HCT116 (cell line): ENCODE results near the gene OR6N2. TPM values are rescaled to one million over a fixed set of nuclear protein-coding genes. Genes with fewer than 3 reads are reported as not detected.

Experiments
- ATAC-seq: fragments of 200-7000 bp; cut with Tn5 transposase; 2 replicates; pipeline ENCODE4 v1.9.1; 2020; ENCODE audit warnings: mild to moderate bottlenecking, moderate library complexity
- BruUV-seq: library from RNA; stranded (reverse); fragments of 400-500 nt; replicated peaks from 2 replicates; lab custom pipeline; 2021; lab: Mats Ljungman, UMichigan
- CTCF ChIA-PET: fragments of 300-600 bp; sonication (Branson Sonifier 250); formaldehyde crosslinking; loops from one replicate; lab custom pipeline; 2021; ENCODE audit warnings: antibody characterized with exemption; lab: Charles Lee
- POLR2A ChIA-PET: fragments of 300-600, 350-600 bp; sonication (Branson Sonifier 250); formaldehyde crosslinking; loops from one replicate; lab custom pipeline; 2021; ENCODE audit warnings: antibody characterized with exemption; lab: Charles Lee
- RAD21 ChIA-PET, 2 experiments: fragments of 300-600 bp; sonication (Branson Sonifier 250); formaldehyde crosslinking; loops; one replicate each; lab custom pipeline; 2023; ENCODE audit warnings: low total read pairs in 2 of 2; ENCODE audit not compliant: uncharacterized antibody in 2 of 2, unreplicated experiment in 2 of 2, low non-redundant PET in 1 of 2; lab: Charles Lee
- DNase-seq: peaks from one replicate; pipeline ENCODE4 v3.0.0-alpha.2; 2010; ENCODE audit warnings: low read depth, low spot score
- H2AFZ ChIP-seq: fragments of 200-600 bp; shearing (Covaris generic), sonication (generic); 2 replicates; pipeline ENCODE4 v1.6.1; 2017; ENCODE audit warnings: low read depth, mixed run types, mixed read lengths, antibody characterized with exemption, low read length; ENCODE audit not compliant: poor library complexity, severe bottlenecking
- H3K27ac ChIP-seq: 2 replicates; pipeline ENCODE4 v1.5.1; 2012; ENCODE audit warnings: low read depth, low read length
- H3K27me3 ChIP-seq: fragments of 200-600 bp; sonication (generic); 2 replicates; pipeline ENCODE4 v1.6.1; 2016; ENCODE audit warnings: mixed run types, low read length, mixed read lengths; ENCODE audit not compliant: insufficient read depth
- H3K36me3 ChIP-seq, 2 experiments: fragments of 200-500 bp in 1 of 2; fragments of 200-600 bp in 1 of 2; sonication (Bioruptor generic) in 1 of 2; sonication (generic) in 1 of 2; 2 replicates each; pipeline versions ENCODE4 v1.5.1 to v1.6.1; 2014 to 2016; ENCODE audit warnings: low read length in 2 of 2, inconsistent platforms in 1 of 2, mixed read lengths in 1 of 2, mixed run types in 1 of 2; ENCODE audit not compliant: insufficient read depth in 2 of 2, control insufficient read depth in 1 of 2
- H3K4me1 ChIP-seq, 2 experiments: fragments of 200-600 bp in 1 of 2; sonication (generic) in 1 of 2; 2 replicates each; pipeline versions ENCODE4 v1.5.1 to v1.6.1; 2012 to 2017; ENCODE audit warnings: low read length in 2 of 2, inconsistent platforms in 1 of 2, mild to moderate bottlenecking in 1 of 2, mixed read lengths in 1 of 2, mixed run types in 1 of 2, moderate library complexity in 1 of 2; ENCODE audit not compliant: insufficient read depth in 2 of 2, control insufficient read depth in 1 of 2
- H3K4me2 ChIP-seq: fragments of 200-600 bp; sonication (generic); 2 replicates; pipeline ENCODE4 v1.6.1; 2017; ENCODE audit warnings: mixed run types, low read length, mixed read lengths
- H3K4me3 ChIP-seq, 2 experiments: fragments of 200-600 bp in 1 of 2; sonication (generic) in 1 of 2; replicated peaks in 1 of 2; 2 replicates each; pipeline ENCODE4 v1.5.1; 2011 to 2016; ENCODE audit warnings: low read length in 2 of 2, control low read depth in 1 of 2, low read depth in 1 of 2, mild to moderate bottlenecking in 1 of 2, mixed read lengths in 1 of 2, mixed run types in 1 of 2
- H3K79me2 ChIP-seq: fragments of 200-600 bp; sonication (generic); 2 replicates; pipeline ENCODE4 v1.6.1; 2017; ENCODE audit warnings: mild to moderate bottlenecking, mixed run types, low read length, moderate library complexity, mixed read lengths; ENCODE audit not compliant: insufficient read depth
- H3K9ac ChIP-seq: fragments of 200-600 bp; sonication (generic); 2 replicates; pipeline ENCODE4 v1.6.1; 2016; ENCODE audit warnings: low read length, mixed read lengths
- H3K9me2 ChIP-seq: fragments of 200-600 bp; sonication (generic), shearing (Covaris generic); 2 replicates; pipeline ENCODE4 v1.6.1; 2017; ENCODE audit warnings: mixed run types, mild to moderate bottlenecking, moderate library complexity; ENCODE audit not compliant: insufficient read depth
- H3K9me3 ChIP-seq, 2 experiments: fragments of 200-500 bp in 1 of 2; fragments of 200-600 bp in 1 of 2; sonication (Bioruptor generic) in 1 of 2; sonication (generic) in 1 of 2; 2 replicates each; pipeline ENCODE4 v1.6.1; 2014 to 2017; ENCODE audit warnings: low read length in 2 of 2, mixed read lengths in 2 of 2, inconsistent platforms in 1 of 2, low read depth in 1 of 2, mild to moderate bottlenecking in 1 of 2, mixed run types in 1 of 2, moderate library complexity in 1 of 2; ENCODE audit not compliant: control insufficient read depth in 1 of 2, insufficient read depth in 1 of 2
- H4K20me1 ChIP-seq: fragments of 200-600 bp; sonication (generic), shearing (Covaris generic); 2 replicates; pipeline ENCODE4 v1.6.1; 2017; ENCODE audit warnings: mixed run types, mild to moderate bottlenecking, moderate library complexity; ENCODE audit not compliant: insufficient read depth
- CBX3 ChIP-seq: IDR thresholded peaks from 2 replicates; pipeline ENCODE4 v1.6.1; 2012; ENCODE audit warnings: low read depth
- EGR1 ChIP-seq: IDR thresholded peaks from 2 replicates; pipeline ENCODE4 v1.6.1; 2012; ENCODE audit warnings: low read depth
- ELF1 ChIP-seq: IDR thresholded peaks from 2 replicates; pipeline ENCODE4 v1.6.1; 2012; ENCODE audit warnings: low read depth, borderline replicate concordance
- EZH2 ChIP-seq: fragments of 200-600 bp; sonication (generic); IDR thresholded peaks from 2 replicates; pipeline ENCODE4 v1.6.1; 2017; ENCODE audit warnings: antibody characterized with exemption, mixed run types
- EZH2phosphoT487 ChIP-seq: fragments of 200-600 bp; IDR thresholded peaks from 2 replicates; pipeline ENCODE4 v1.6.1; 2018; ENCODE audit warnings: antibody characterized with exemption, borderline replicate concordance
- FOSL1 ChIP-seq: IDR thresholded peaks from 2 replicates; pipeline ENCODE4 v1.6.1; 2012; ENCODE audit warnings: low read depth
- MAX ChIP-seq: IDR thresholded peaks from 2 replicates; pipeline ENCODE4 v1.6.1; 2012
- POLR2A ChIP-seq: IDR thresholded peaks from 2 replicates; pipeline ENCODE4 v1.7.0; 2011; ENCODE audit warnings: borderline replicate concordance; ENCODE audit not compliant: insufficient read depth, insufficient read length; ENCODE audit errors: extremely low read depth
- POLR2AphosphoS5 ChIP-seq: IDR thresholded peaks from 2 replicates; pipeline ENCODE4 v1.6.1; 2011; ENCODE audit warnings: mild to moderate bottlenecking, low read depth, low read length, moderate library complexity
- RAD21 ChIP-seq: IDR thresholded peaks from 2 replicates; pipeline ENCODE4 v1.6.1; 2012; ENCODE audit warnings: low read depth, mild to moderate bottlenecking
- SP1 ChIP-seq: IDR thresholded peaks from 2 replicates; pipeline ENCODE4 v1.6.1; 2012; ENCODE audit warnings: low read depth
- SRF ChIP-seq: IDR thresholded peaks from 2 replicates; pipeline ENCODE4 v1.6.1; 2012; ENCODE audit warnings: low read depth
- TCF7L2 ChIP-seq: IDR thresholded peaks from 2 replicates; pipeline ENCODE4 v1.7.0; 2011; ENCODE audit warnings: borderline replicate concordance, inconsistent platforms; ENCODE audit not compliant: insufficient read depth, insufficient read length; ENCODE audit errors: extremely low read depth
- YY1 ChIP-seq: IDR thresholded peaks from 2 replicates; pipeline ENCODE4 v1.6.1; 2011; ENCODE audit warnings: low read length, low read depth, moderate library complexity, mild to moderate bottlenecking; ENCODE audit not compliant: insufficient replicate concordance; ENCODE audit errors: extremely low read depth
- ZFX ChIP-seq: fragments of 450-650 bp; IDR thresholded peaks from 2 replicates; pipeline ENCODE4 v1.6.1; 2017
- ZNF274 ChIP-seq: fragments of 200-500 bp; sonication (Bioruptor generic); IDR thresholded peaks from 2 replicates; pipeline ENCODE4 v1.6.1; 2014; ENCODE audit warnings: mild to moderate bottlenecking, low read depth, low read length, inconsistent platforms
- intact Hi-C: fragments of 100-400 bp; cut with micrococcal nuclease; formaldehyde crosslinking; loops from 2 replicates; pipeline ENCODE4 v1.10.0; 2022
- total RNA-seq: library from RNA; stranded (reverse); gene quantifications from one replicate; pipeline ENCODE4 v1.2.1, GENCODE V29; 2021; ENCODE audit not compliant: unreplicated experiment
- TF ChIP-seq, protein P1 (sequence below): IDR thresholded peaks from 2 replicates; pipeline ENCODE4 v1.6.1; 2011; ENCODE audit warnings: mild to moderate bottlenecking, low read length, moderate library complexity; ENCODE audit not compliant: insufficient replicate concordance; ENCODE audit errors: extremely low read depth
- TF ChIP-seq, protein P2 (sequence below): IDR thresholded peaks from 2 replicates; pipeline ENCODE4 v1.6.1; 2012
- TF ChIP-seq, protein P3 (sequence below): IDR thresholded peaks from 2 replicates; pipeline ENCODE4 v1.6.1; 2012; ENCODE audit warnings: low read depth
- TF ChIP-seq, protein P4 (sequence below), 3 experiments: fragments of 200-600 bp in 1 of 3; sonication (generic) in 1 of 3; IDR thresholded peaks in 2 of 3; conservative IDR thresholded peaks in 1 of 3; 2 replicates each; pipeline ENCODE4 v1.5.1; 2012 to 2017; ENCODE audit warnings: low read depth in 2 of 3, low read length in 2 of 3, antibody characterized with exemption in 1 of 3, borderline replicate concordance in 1 of 3, control low read depth in 1 of 3, mild to moderate bottlenecking in 1 of 3, mixed read lengths in 1 of 3, mixed run types in 1 of 3, moderate library complexity in 1 of 3; ENCODE audit not compliant: insufficient read depth in 1 of 3

OR6N2 gene
- total RNA-seq, 1 experiment from 2014 or later: not detected

DNA sequence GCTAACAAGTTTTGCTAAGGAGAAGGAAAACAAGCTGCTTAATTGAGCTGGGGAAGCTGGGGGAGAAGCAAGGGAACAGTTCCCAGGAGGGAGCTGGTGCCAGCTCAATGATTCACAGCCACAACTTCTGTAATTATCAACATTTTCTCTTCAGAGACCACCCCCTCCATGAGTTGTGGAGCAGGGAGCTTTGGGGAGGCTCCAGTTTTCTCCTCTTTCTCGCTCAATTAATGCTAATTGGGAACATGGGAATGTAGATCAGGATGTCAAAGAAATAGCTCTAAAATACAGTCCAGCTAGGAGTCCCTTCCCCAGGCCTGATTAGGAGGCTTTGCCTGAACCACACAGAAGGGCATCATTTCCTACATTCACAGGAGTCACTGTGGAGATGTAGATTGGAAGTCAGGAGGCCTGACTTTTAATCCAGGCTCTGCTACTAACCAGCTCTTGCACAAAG lies 38.0 kb upstream of the OR6N2 start:
- no peaks in the 10 kb centered on the region for H3K27me3 ChIP-seq
- POLR2A ChIA-PET: no interaction called here
- H3K36me3 ChIP-seq: no peaks in the 10 kb centered on the region
- no peaks in the 10 kb centered on the region for H4K20me1 ChIP-seq
- TF ChIP-seq ELF1: no peak
- no peak for TF ChIP-seq POLR2AphosphoS5
- no peak for TF ChIP-seq ZFX
- no peak for TF ChIP-seq POLR2A
- TF ChIP-seq YY1: no peak
- TF ChIP-seq SRF: no peak
- TF ChIP-seq, protein P1, sequence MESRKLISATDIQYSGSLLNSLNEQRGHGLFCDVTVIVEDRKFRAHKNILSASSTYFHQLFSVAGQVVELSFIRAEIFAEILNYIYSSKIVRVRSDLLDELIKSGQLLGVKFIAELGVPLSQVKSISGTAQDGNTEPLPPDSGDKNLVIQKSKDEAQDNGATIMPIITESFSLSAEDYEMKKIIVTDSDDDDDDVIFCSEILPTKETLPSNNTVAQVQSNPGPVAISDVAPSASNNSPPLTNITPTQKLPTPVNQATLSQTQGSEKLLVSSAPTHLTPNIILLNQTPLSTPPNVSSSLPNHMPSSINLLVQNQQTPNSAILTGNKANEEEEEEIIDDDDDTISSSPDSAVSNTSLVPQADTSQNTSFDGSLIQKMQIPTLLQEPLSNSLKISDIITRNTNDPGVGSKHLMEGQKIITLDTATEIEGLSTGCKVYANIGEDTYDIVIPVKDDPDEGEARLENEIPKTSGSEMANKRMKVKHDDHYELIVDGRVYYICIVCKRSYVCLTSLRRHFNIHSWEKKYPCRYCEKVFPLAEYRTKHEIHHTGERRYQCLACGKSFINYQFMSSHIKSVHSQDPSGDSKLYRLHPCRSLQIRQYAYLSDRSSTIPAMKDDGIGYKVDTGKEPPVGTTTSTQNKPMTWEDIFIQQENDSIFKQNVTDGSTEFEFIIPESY: no peak
- TF ChIP-seq EZH2: no peak
- TF ChIP-seq, protein P2, sequence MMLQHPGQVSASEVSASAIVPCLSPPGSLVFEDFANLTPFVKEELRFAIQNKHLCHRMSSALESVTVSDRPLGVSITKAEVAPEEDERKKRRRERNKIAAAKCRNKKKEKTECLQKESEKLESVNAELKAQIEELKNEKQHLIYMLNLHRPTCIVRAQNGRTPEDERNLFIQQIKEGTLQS: no peak
- TF ChIP-seq EZH2phosphoT487: no peak
- no peak for TF ChIP-seq EGR1
- TF ChIP-seq, protein P3, sequence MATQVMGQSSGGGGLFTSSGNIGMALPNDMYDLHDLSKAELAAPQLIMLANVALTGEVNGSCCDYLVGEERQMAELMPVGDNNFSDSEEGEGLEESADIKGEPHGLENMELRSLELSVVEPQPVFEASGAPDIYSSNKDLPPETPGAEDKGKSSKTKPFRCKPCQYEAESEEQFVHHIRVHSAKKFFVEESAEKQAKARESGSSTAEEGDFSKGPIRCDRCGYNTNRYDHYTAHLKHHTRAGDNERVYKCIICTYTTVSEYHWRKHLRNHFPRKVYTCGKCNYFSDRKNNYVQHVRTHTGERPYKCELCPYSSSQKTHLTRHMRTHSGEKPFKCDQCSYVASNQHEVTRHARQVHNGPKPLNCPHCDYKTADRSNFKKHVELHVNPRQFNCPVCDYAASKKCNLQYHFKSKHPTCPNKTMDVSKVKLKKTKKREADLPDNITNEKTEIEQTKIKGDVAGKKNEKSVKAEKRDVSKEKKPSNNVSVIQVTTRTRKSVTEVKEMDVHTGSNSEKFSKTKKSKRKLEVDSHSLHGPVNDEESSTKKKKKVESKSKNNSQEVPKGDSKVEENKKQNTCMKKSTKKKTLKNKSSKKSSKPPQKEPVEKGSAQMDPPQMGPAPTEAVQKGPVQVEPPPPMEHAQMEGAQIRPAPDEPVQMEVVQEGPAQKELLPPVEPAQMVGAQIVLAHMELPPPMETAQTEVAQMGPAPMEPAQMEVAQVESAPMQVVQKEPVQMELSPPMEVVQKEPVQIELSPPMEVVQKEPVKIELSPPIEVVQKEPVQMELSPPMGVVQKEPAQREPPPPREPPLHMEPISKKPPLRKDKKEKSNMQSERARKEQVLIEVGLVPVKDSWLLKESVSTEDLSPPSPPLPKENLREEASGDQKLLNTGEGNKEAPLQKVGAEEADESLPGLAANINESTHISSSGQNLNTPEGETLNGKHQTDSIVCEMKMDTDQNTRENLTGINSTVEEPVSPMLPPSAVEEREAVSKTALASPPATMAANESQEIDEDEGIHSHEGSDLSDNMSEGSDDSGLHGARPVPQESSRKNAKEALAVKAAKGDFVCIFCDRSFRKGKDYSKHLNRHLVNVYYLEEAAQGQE: no peak
- no peak for TF ChIP-seq ZNF274
- TF ChIP-seq TCF7L2: no peak
- TF ChIP-seq RAD21: no peak
- TF ChIP-seq, protein P4, sequence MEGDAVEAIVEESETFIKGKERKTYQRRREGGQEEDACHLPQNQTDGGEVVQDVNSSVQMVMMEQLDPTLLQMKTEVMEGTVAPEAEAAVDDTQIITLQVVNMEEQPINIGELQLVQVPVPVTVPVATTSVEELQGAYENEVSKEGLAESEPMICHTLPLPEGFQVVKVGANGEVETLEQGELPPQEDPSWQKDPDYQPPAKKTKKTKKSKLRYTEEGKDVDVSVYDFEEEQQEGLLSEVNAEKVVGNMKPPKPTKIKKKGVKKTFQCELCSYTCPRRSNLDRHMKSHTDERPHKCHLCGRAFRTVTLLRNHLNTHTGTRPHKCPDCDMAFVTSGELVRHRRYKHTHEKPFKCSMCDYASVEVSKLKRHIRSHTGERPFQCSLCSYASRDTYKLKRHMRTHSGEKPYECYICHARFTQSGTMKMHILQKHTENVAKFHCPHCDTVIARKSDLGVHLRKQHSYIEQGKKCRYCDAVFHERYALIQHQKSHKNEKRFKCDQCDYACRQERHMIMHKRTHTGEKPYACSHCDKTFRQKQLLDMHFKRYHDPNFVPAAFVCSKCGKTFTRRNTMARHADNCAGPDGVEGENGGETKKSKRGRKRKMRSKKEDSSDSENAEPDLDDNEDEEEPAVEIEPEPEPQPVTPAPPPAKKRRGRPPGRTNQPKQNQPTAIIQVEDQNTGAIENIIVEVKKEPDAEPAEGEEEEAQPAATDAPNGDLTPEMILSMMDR (IDR thresholded peaks at IDR 0.05 in 2 of 3, conservative IDR thresholded peaks at IDR 0.05 in 1 of 3; ENCODE audit: borderline replicate concordance in 1 of 3, insufficient read depth in 1 of 3, low read depth in 2 of 3, low read length in 2 of 3): no peak
- TF ChIP-seq FOSL1: no peak
- TF ChIP-seq CBX3: no peak
- no peak for TF ChIP-seq SP1
- no peak for TF ChIP-seq MAX
- no TSS peak for BruUV-seq
- no peaks in the 10 kb centered on the region for H3K4me1 ChIP-seq
- H3K4me2 ChIP-seq: no peak overlapping the region
- no peak overlapping the region for H3K9ac ChIP-seq
- H3K79me2 ChIP-seq: no peaks in the 10 kb centered on the region
- H3K27ac ChIP-seq: no peak overlapping the region
- H3K9me3 ChIP-seq: no peaks in the 10 kb centered on the region
- CTCF ChIA-PET: no interaction called here
- no peak for DNase-seq
- no peak overlapping the region for H3K4me3 ChIP-seq
- no peaks in the 10 kb centered on the region for H3K9me2 ChIP-seq
- intact Hi-C loops: no loop called here
- ATAC-seq: no peak
- H2AFZ ChIP-seq: no peak overlapping the region
- RAD21 ChIA-PET: no interaction called here
